OCI-LY1 (cell line): ENCODE data around the gene COMT.
A peak's percentile ranks its signal among the peaks of the same experiment; 100 is the strongest.

Source experiments
- H2AFZ ChIP-seq: fragments of 200-600 bp; sonication (generic), shearing (Covaris generic); 2 replicates; pipeline ENCODE4 v1.6.0; 2014; ENCODE audit warnings: antibody characterized with exemption, mild to moderate bottlenecking, low read length
- H3F3A ChIP-seq: fragments of 200-600 bp; sonication (generic), shearing (Covaris generic); 2 replicates; pipeline ENCODE4 v1.6.0; 2014; ENCODE audit warnings: mild to moderate bottlenecking, antibody characterized with exemption, low read length, moderate library complexity; ENCODE audit not compliant: insufficient read depth
- H3K27ac ChIP-seq: fragments of 200-600 bp; sonication (generic); 2 replicates; pipeline ENCODE4 v1.5.1; 2014; ENCODE audit warnings: low read length, mixed run types, mild to moderate bottlenecking, low read depth; ENCODE audit not compliant: poor library complexity, severe bottlenecking
- H3K27me3 ChIP-seq: fragments of 200-600 bp; sonication (generic); 2 replicates; pipeline ENCODE4 v1.6.0; 2014; ENCODE audit warnings: antibody characterized with exemption, mild to moderate bottlenecking, low read length, moderate library complexity; ENCODE audit not compliant: insufficient read depth
- H3K36me3 ChIP-seq: fragments of 200-600 bp; sonication (generic); 2 replicates; pipeline ENCODE4 v1.6.1; 2014; ENCODE audit warnings: mild to moderate bottlenecking, antibody characterized with exemption, low read length, moderate library complexity, mixed read lengths; ENCODE audit not compliant: insufficient read depth
- H3K4me1 ChIP-seq: fragments of 200-600 bp; sonication (generic); 2 replicates; pipeline ENCODE4 v1.5.1; 2014; ENCODE audit warnings: mild to moderate bottlenecking, low read length, moderate library complexity; ENCODE audit not compliant: insufficient read depth, severe bottlenecking
- H3K4me2 ChIP-seq: fragments of 200-600 bp; sonication (generic), shearing (Covaris generic); 2 replicates; pipeline ENCODE4 v1.6.1; 2014; ENCODE audit warnings: low read length
- H3K4me3 ChIP-seq: fragments of 200-600 bp; sonication (generic); 2 replicates; pipeline ENCODE4 v1.5.1; 2014; ENCODE audit warnings: low read length, low read depth, mild to moderate bottlenecking, mixed read lengths; ENCODE audit not compliant: poor library complexity, severe bottlenecking
- H3K79me2 ChIP-seq: fragments of 200-600 bp; shearing (Covaris generic); 2 replicates; pipeline ENCODE4 v1.6.1; 2016; ENCODE audit warnings: mixed run types, low read length, mixed read lengths; ENCODE audit not compliant: insufficient read depth
- H3K9ac ChIP-seq: fragments of 200-600 bp; sonication (generic), shearing (Covaris generic); 2 replicates; pipeline ENCODE4 v1.6.1; 2014; ENCODE audit warnings: mild to moderate bottlenecking, low read length, mixed read lengths
- H3K9me2 ChIP-seq: fragments of 200-600 bp; sonication (generic), shearing (Covaris generic); 2 replicates; pipeline ENCODE4 v1.6.1; 2014; ENCODE audit warnings: low read depth, mild to moderate bottlenecking, low read length, mixed read lengths
- H3K9me3 ChIP-seq: fragments of 200-600 bp; shearing (Covaris generic); 2 replicates; pipeline ENCODE4 v1.6.1; 2014; ENCODE audit warnings: low read length, mixed read lengths
- H4K20me1 ChIP-seq: fragments of 200-600 bp; sonication (generic), shearing (Covaris generic); 2 replicates; pipeline ENCODE4 v1.6.0; 2016; ENCODE audit warnings: mild to moderate bottlenecking, low read length; ENCODE audit not compliant: insufficient read depth
- EZH2 ChIP-seq: fragments of 200-600 bp; sonication (generic), shearing (Covaris generic); IDR thresholded peaks from 2 replicates; pipeline ENCODE4 v1.8.0; 2017; ENCODE audit warnings: borderline replicate concordance, mixed run types, mild to moderate bottlenecking, antibody characterized with exemption, low read length, moderate library complexity, mixed read lengths
- TF ChIP-seq, protein P1 (sequence below): fragments of 200-600 bp; sonication (generic), shearing (Covaris generic); IDR thresholded peaks from 2 replicates; pipeline ENCODE4 v1.5.1; 2017; ENCODE audit warnings: mild to moderate bottlenecking, antibody characterized with exemption, low read length, moderate library complexity, mixed read lengths

The COMT gene

DNA sequence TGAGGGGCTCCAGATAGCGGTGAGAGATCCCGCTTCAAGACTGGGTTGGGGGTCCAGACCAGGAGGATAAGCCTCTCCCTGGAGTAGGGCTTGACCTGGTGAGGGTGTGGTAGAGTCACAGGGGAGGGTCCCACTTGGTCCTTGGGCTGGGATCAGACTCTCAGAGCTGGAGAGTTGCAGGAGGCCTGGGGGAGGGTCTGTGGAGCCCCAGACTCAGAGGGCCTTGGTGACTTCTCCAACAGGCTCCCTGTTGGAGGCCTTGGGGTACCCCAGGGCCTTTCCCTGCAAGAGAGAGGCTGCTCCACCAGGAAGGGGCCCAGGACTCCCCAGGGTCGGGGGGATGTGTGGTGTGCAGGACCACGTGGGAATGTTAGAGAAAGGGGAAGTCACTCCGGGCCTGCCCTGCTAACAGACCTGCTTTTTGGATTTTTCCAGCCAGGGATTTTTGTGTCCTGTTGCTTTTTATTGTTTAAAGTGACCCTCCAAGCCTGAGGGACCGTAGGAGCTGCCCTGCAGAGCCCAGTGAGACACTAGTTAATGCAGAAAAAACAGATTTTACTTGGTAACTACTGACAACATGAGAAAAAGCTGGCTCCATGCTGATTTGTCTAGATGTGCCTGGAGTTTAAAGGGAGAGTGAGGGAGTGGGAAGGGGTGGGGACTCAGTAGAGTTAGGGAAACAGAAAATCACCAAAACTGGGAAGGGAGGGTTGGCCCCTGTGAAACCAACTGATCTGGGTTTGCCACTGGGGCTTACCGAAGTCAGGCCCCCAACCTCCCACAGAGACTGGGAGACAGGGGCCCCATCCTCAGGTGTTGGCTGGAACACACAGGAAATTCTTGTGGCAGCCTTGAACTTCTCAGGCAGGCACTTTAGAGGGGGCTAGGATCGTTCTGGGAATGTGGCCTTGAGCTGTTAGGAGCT is 847 bp downstream of the COMT start:
- Histone ChIP-seq H3K27ac (peak overlapping the region; percentile 81), H3K79me2 (peaks cover 15% of the 10 kb centered on the region), H3K9ac (peak overlapping the region; percentile 98)

GRCh38 chr22:19943082-19944026 is 1.8 kb downstream of the COMT start:
- H3K79me2 ChIP-seq = peaks cover 15% of the 10 kb centered on the region
- no peaks in the 10 kb centered on the region for H3F3A ChIP-seq
- H2AFZ ChIP-seq = no peak overlapping the region
- no peaks in the 10 kb centered on the region for H3K27me3 ChIP-seq
- TF ChIP-seq, protein P1, sequence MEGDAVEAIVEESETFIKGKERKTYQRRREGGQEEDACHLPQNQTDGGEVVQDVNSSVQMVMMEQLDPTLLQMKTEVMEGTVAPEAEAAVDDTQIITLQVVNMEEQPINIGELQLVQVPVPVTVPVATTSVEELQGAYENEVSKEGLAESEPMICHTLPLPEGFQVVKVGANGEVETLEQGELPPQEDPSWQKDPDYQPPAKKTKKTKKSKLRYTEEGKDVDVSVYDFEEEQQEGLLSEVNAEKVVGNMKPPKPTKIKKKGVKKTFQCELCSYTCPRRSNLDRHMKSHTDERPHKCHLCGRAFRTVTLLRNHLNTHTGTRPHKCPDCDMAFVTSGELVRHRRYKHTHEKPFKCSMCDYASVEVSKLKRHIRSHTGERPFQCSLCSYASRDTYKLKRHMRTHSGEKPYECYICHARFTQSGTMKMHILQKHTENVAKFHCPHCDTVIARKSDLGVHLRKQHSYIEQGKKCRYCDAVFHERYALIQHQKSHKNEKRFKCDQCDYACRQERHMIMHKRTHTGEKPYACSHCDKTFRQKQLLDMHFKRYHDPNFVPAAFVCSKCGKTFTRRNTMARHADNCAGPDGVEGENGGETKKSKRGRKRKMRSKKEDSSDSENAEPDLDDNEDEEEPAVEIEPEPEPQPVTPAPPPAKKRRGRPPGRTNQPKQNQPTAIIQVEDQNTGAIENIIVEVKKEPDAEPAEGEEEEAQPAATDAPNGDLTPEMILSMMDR = peak; percentile 15; the same call in 1 of the 2 replicates
- TF ChIP-seq EZH2 = no peak
- H3K9me3 ChIP-seq = no peaks in the 10 kb centered on the region
- H3K36me3 ChIP-seq = peaks cover 7% of the 10 kb centered on the region; the same call in 1 of the 2 replicates
- peak overlapping the region; percentile 98 for H3K9ac ChIP-seq
- H3K4me3 ChIP-seq = peak overlapping the region; percentile 90
- no peaks in the 10 kb centered on the region for H3K9me2 ChIP-seq
- H3K4me2 ChIP-seq = peak overlapping the region; percentile 96
- no peaks in the 10 kb centered on the region for H4K20me1 ChIP-seq
- H3K4me1 ChIP-seq = peaks cover 35% of the 10 kb centered on the region
- H3K27ac ChIP-seq = peak overlapping the region; percentile 81

More for the DNA sequence above, 847 bp downstream of the COMT start:
- no peak overlapping the region for H2AFZ ChIP-seq
- peaks cover 32% of the 10 kb centered on the region for H3K4me1 ChIP-seq
- H3K9me2 ChIP-seq = no peaks in the 10 kb centered on the region
- peaks cover 1% of the 10 kb centered on the region; the same call in 1 of the 2 replicates for H3K36me3 ChIP-seq
- TF ChIP-seq, protein P1 = no peak
- TF ChIP-seq EZH2 = no peak
- no peaks in the 10 kb centered on the region for H4K20me1 ChIP-seq
- no peaks in the 10 kb centered on the region; the same call in 1 of the 2 replicates for H3K9me3 ChIP-seq
- no peaks in the 10 kb centered on the region for H3F3A ChIP-seq
- H3K27me3 ChIP-seq = no peaks in the 10 kb centered on the region
- H3K4me3 ChIP-seq = peak overlapping the region; percentile 90
- peak overlapping the region; percentile 96 for H3K4me2 ChIP-seq

DNA sequence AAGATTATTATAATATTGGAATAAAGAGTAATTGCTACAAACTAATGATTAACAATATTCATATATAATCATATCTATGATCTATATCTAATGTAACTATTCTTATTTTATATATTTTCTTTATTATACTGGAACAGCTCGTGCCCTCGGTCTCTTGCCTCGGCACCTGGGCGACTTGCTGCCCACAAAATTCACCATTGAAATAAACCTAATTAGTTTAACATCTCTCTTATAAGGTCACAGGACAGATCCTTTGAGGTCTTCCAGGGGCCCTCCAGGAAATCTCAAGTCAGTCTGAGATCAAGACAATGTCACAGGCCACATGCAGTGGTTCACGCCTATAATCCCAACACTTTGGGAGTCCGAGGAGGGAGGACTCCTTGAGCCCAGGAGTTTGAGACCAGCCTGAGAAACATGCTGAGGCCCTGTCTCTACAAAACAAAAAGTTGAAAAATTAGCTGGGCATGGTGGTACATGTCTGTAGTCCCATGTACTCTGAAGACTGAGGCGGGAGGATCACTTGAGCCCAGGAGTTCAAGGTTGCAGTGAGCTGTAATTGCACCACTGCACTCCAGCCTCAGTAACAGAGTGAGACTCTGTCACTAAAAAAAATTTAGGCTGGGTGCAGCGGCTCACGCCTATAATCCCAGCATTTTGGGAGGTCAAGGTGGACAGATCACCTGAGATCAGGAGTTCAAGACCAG is 6.6 kb downstream of the COMT start:
- no peak overlapping the region for H2AFZ ChIP-seq
- TF ChIP-seq, protein P1 = no peak
- no peak for TF ChIP-seq EZH2
- no peaks in the 10 kb centered on the region for H3K9me3 ChIP-seq
- peaks cover 13% of the 10 kb centered on the region for H3K4me1 ChIP-seq
- H3K9ac ChIP-seq = no peak overlapping the region
- H3F3A ChIP-seq = no peaks in the 10 kb centered on the region
- H3K36me3 ChIP-seq = peaks cover 27% of the 10 kb centered on the region; the same call in 1 of the 2 replicates
- H3K4me2 ChIP-seq = no peak overlapping the region
- H3K9me2 ChIP-seq = no peaks in the 10 kb centered on the region
- H3K4me3 ChIP-seq = no peak overlapping the region
- H3K27ac ChIP-seq = no peak overlapping the region
- peaks cover 2% of the 10 kb centered on the region for H3K79me2 ChIP-seq
- no peaks in the 10 kb centered on the region for H4K20me1 ChIP-seq
- no peaks in the 10 kb centered on the region for H3K27me3 ChIP-seq
